Parathyroid adenoma (tissue), 2 donors: ENCODE data around the gene PDK1.
"Not testable (repeated sequence)": the region's sequence is repeated elsewhere in the genome, so short reads cannot be mapped to it uniquely, and the experiment has no call there.

Experiments
- H2AFZ ChIP-seq: fragments of 300-600 bp; sonication (generic); one replicate; pipeline ENCODE4 v1.7.0; 2017; ENCODE audit warnings: antibody characterized with exemption, mild to moderate bottlenecking
- H3K27ac ChIP-seq: fragments of 300-600 bp; sonication (generic); one replicate; pipeline ENCODE4 v1.7.0; 2017
- H3K27me3 ChIP-seq: fragments of 300-600 bp; sonication (generic); one replicate; pipeline ENCODE4 v1.7.0; 2017; ENCODE audit warnings: low read length; ENCODE audit not compliant: control insufficient read depth, insufficient read depth
- H3K36me3 ChIP-seq: fragments of 300-600 bp; sonication (generic); one replicate; pipeline ENCODE4 v1.7.0; 2017; ENCODE audit warnings: low read length; ENCODE audit not compliant: control insufficient read depth, insufficient read depth
- H3K4me1 ChIP-seq: fragments of 300-600 bp; sonication (generic); one replicate; pipeline ENCODE4 v1.7.0; 2017; ENCODE audit warnings: control low read depth
- H3K4me2 ChIP-seq: fragments of 300-600 bp; sonication (generic); one replicate; pipeline ENCODE4 v1.7.0; 2017; ENCODE audit warnings: low read length
- H3K4me3 ChIP-seq: fragments of 300-600 bp; sonication (generic); one replicate; pipeline ENCODE4 v1.7.0; 2017; ENCODE audit warnings: low read depth, low read length
- H3K79me2 ChIP-seq: fragments of 300-600 bp; sonication (generic); one replicate; pipeline ENCODE4 v1.7.0; 2017; ENCODE audit warnings: control low read depth
- H3K9ac ChIP-seq: fragments of 300-600 bp; sonication (generic); one replicate; pipeline ENCODE4 v1.7.0; 2017; ENCODE audit warnings: mild to moderate bottlenecking
- H3K9me3 ChIP-seq: fragments of 300-600 bp; sonication (generic); one replicate; pipeline ENCODE4 v1.7.0; 2017; ENCODE audit warnings: low read length; ENCODE audit not compliant: control insufficient read depth
- CTCF ChIP-seq: fragments of 300-600 bp; sonication (generic); IDR thresholded peaks from one replicate; pipeline ENCODE4 v1.7.0; 2017; ENCODE audit warnings: antibody characterized with exemption, mild to moderate bottlenecking
- donor health status: primary hyperparathyroidism.

PDK1 gene

GRCh38 chr2:172525601-172526000 lies 30.3 kb upstream of the PDK1 start:
- H3K27me3 ChIP-seq, result no peaks in the 10 kb centered on the region
- H3K4me1 ChIP-seq, result no peaks in the 10 kb centered on the region
- TF ChIP-seq CTCF, result no peak
- H3K36me3 ChIP-seq, result no peaks in the 10 kb centered on the region
- H3K4me2 ChIP-seq, result no peak overlapping the region
- H3K79me2 ChIP-seq, result no peaks in the 10 kb centered on the region
- H3K27ac ChIP-seq, result no peak overlapping the region
- no peaks in the 10 kb centered on the region for H3K9me3 ChIP-seq
- no peak overlapping the region for H3K4me3 ChIP-seq
- no peak overlapping the region for H2AFZ ChIP-seq
- no peak overlapping the region for H3K9ac ChIP-seq

- Histone ChIP-seq H3K4me2 (no peak overlapping the region), H3K9me3 (no peaks in the 10 kb centered on the region), H2AFZ (no peak overlapping the region), H3K27ac (no peak overlapping the region), H3K4me1 (no peaks in the 10 kb centered on the region), H3K9ac (no peak overlapping the region), H3K4me3 (no peak overlapping the region), H3K36me3 (no peaks in the 10 kb centered on the region), H3K27me3 (no peaks in the 10 kb centered on the region), H3K79me2 (no peaks in the 10 kb centered on the region)
- TF ChIP-seq CTCF, result no peak
Observed at GRCh38 chr2:172531309-172531708, 24.6 kb upstream of the PDK1 start.

GRCh38 chr2:172532461-172532860 lies 23.4 kb upstream of the PDK1 start:
- H3K27me3 ChIP-seq, H3K27ac ChIP-seq, H2AFZ ChIP-seq, H3K36me3 ChIP-seq, H3K9ac ChIP-seq, H3K4me2 ChIP-seq, H3K4me3 ChIP-seq, H3K9me3 ChIP-seq, H3K4me1 ChIP-seq, H3K79me2 ChIP-seq: not testable (repeated sequence)

- H3K4me2 ChIP-seq, result no peak overlapping the region
- no peaks in the 10 kb centered on the region for H3K9me3 ChIP-seq
- H3K9ac ChIP-seq, result no peak overlapping the region
- H3K79me2 ChIP-seq, result no peaks in the 10 kb centered on the region
- H3K27ac ChIP-seq, result no peak overlapping the region
- TF ChIP-seq CTCF, result no peak
- H3K36me3 ChIP-seq, result no peaks in the 10 kb centered on the region
- H2AFZ ChIP-seq, result no peak overlapping the region
- no peaks in the 10 kb centered on the region for H3K4me1 ChIP-seq
- H3K4me3 ChIP-seq, result no peak overlapping the region
- H3K27me3 ChIP-seq, result no peaks in the 10 kb centered on the region
Observed at GRCh38 chr2:172533687-172534086, 22.2 kb upstream of the PDK1 start.

GRCh38 chr2:172535119-172535518 lies 20.8 kb upstream of the PDK1 start:
- Histone ChIP-seq H3K36me3 (no peaks in the 10 kb centered on the region), H3K4me2 (no peak overlapping the region), H3K9ac (no peak overlapping the region), H3K27me3 (no peaks in the 10 kb centered on the region), H2AFZ (no peak overlapping the region), H3K9me3 (no peaks in the 10 kb centered on the region), H3K27ac (no peak overlapping the region), H3K4me1 (no peaks in the 10 kb centered on the region), H3K79me2 (no peaks in the 10 kb centered on the region), H3K4me3 (no peak overlapping the region)
- TF ChIP-seq CTCF, result no peak

GRCh38 chr2:172537851-172538250 lies 18.0 kb upstream of the PDK1 start:
- not testable (repeated sequence) for H3K9ac ChIP-seq, H3K4me3 ChIP-seq, H2AFZ ChIP-seq, H3K36me3 ChIP-seq, H3K27ac ChIP-seq, H3K27me3 ChIP-seq, H3K79me2 ChIP-seq, H3K4me2 ChIP-seq, H3K4me1 ChIP-seq, H3K9me3 ChIP-seq
